GM23248 (cell line): ENCODE data around the gene TIAM2. TPM values are rescaled to one million over a fixed set of nuclear protein-coding genes. Genes with fewer than 3 reads are reported as not detected.
"Not testable (repeated sequence)": the region's sequence is repeated elsewhere in the genome, so short reads cannot be mapped to it uniquely, and the experiment has no call there.

Source experiments
- DNase-seq: peaks from one replicate; pipeline ENCODE4 v3.0.0-alpha.2; 2015
- H2AFZ ChIP-seq: fragments of 200-600 bp; sonication (generic); 2 replicates; pipeline ENCODE4 v1.6.1; 2016; ENCODE audit warnings: antibody characterized with exemption
- H3F3A ChIP-seq: fragments of 200-600 bp; sonication (generic); 2 replicates; pipeline ENCODE4 v1.6.1; 2016; ENCODE audit warnings: mild to moderate bottlenecking, antibody characterized with exemption, mixed run types; ENCODE audit not compliant: insufficient read depth
- H3K27ac ChIP-seq: fragments of 200-600 bp; sonication (generic); 2 replicates; pipeline ENCODE4 v1.5.1; 2016; ENCODE audit warnings: mild to moderate bottlenecking
- H3K27me3 ChIP-seq: fragments of 200-600 bp; sonication (generic); replicated peaks from 2 replicates; pipeline ENCODE4 v1.6.1; 2016; ENCODE audit warnings: mild to moderate bottlenecking; ENCODE audit not compliant: insufficient read depth
- H3K36me3 ChIP-seq: fragments of 200-600 bp; sonication (generic); 2 replicates; pipeline ENCODE4 v1.6.1; 2016; ENCODE audit warnings: low read depth, mild to moderate bottlenecking
- H3K4me1 ChIP-seq: fragments of 200-600 bp; sonication (generic); 2 replicates; pipeline ENCODE4 v1.6.1; 2016; ENCODE audit warnings: mild to moderate bottlenecking; ENCODE audit not compliant: insufficient read depth
- H3K4me2 ChIP-seq: fragments of 200-600 bp; sonication (generic); one replicate; pipeline ENCODE4 v1.6.1; 2016; ENCODE audit warnings: mild to moderate bottlenecking; ENCODE audit not compliant: unreplicated experiment
- H3K4me3 ChIP-seq: fragments of 200-600 bp; sonication (generic); 2 replicates; pipeline ENCODE4 v1.5.1; 2016; ENCODE audit warnings: mild to moderate bottlenecking
- H3K79me2 ChIP-seq: fragments of 200-600 bp; sonication (generic); 2 replicates; pipeline ENCODE4 v1.6.1; 2016; ENCODE audit warnings: mild to moderate bottlenecking; ENCODE audit not compliant: insufficient read depth
- H3K9ac ChIP-seq: fragments of 200-600 bp; sonication (generic); 2 replicates; pipeline ENCODE4 v1.6.1; 2016; ENCODE audit warnings: mild to moderate bottlenecking
- H3K9me2 ChIP-seq: fragments of 200-600 bp; sonication (generic); 2 replicates; pipeline ENCODE4 v1.6.1; 2016; ENCODE audit warnings: mixed run types, mild to moderate bottlenecking, moderate library complexity; ENCODE audit not compliant: insufficient read depth
- H3K9me3 ChIP-seq: fragments of 200-600 bp; sonication (generic); one replicate; pipeline ENCODE4 v1.6.1; 2017; ENCODE audit warnings: low read depth
- H4K20me1 ChIP-seq: fragments of 200-600 bp; sonication (generic); 2 replicates; pipeline ENCODE4 v1.6.0; 2016; ENCODE audit not compliant: insufficient read depth
- EZH2 ChIP-seq: fragments of 200-600 bp; sonication (generic); IDR thresholded peaks from 2 replicates; pipeline ENCODE4 v1.6.1; 2018; ENCODE audit warnings: antibody characterized with exemption, mild to moderate bottlenecking; ENCODE audit not compliant: insufficient read depth, poor library complexity, severe bottlenecking
- EZH2phosphoT487 ChIP-seq: fragments of 200-600 bp; sonication (generic); IDR thresholded peaks from 2 replicates; pipeline ENCODE4 v1.6.1; 2018; ENCODE audit warnings: antibody characterized with exemption, moderate library complexity, mild to moderate bottlenecking, low read depth; ENCODE audit not compliant: insufficient read depth
- WGBS, 2 experiments: methylation state at CpG; one replicate each; pipeline ENCODE4 v1.1.6; 2015 to 2017; ENCODE audit warnings: low lambda C conversion rate in 2 of 2, low coverage in 1 of 2; ENCODE audit errors: missing lambda C conversion rate in 2 of 2; 5-methylcytosine and 5-hydroxymethylcytosine counted together
- in situ Hi-C: fragments of 300-500 bp; cut with MboI; formaldehyde crosslinking; loops from 2 replicates; pipeline ENCODE4 v1.15.0; 2020
- polyA plus RNA-seq: library from polyadenylated mRNA; unstranded; fragments of >200 nt; fragmentation: Nextera tagmentation; extraction: Ambion mirVana; gene quantifications from 2 replicates; pipeline ENCODE4 v1.2.1, GENCODE V29; 2016
- total RNA-seq: library from RNA; depleted of rRNA; stranded (reverse); fragments of >200 nt; shearing (Covaris generic); gene quantifications from 2 replicates; pipeline ENCODE4 v1.2.3, GENCODE V29; 2014

TIAM2 gene
- total and polyA plus RNA-seq, 2 experiments from 2014 or later, result 2.4 to 2.6 TPM

DNA sequence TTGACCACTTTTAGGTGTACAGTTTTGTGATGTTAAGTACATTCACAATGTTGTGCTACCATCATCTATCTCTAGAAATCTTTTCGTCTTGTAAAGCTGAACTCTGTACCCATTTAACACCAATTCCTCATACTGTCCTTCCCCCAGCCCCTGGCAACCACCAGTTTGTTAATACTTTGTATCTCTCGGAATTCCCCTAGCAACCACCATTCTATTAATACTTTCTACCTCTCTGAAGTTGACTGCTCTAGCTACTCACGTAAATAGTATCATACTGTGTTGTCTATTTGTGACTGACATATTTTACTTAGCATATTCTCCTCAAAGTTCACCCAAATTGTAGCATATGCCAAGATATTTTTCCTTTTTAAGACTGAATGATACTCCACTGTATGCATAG, 186.4 kb downstream of the TIAM2 start:
- Histone ChIP-seq H4K20me1 (no peaks in the 10 kb centered on the region), H3K4me3 (no peak overlapping the region), H3K36me3 (no peaks in the 10 kb centered on the region), H3K4me2 (no peak overlapping the region), H3K27me3 (no peaks in the 10 kb centered on the region), H3K9me3 (no peaks in the 10 kb centered on the region), H2AFZ (no peak overlapping the region), H3F3A (no peaks in the 10 kb centered on the region), H3K9ac (no peak overlapping the region), H3K4me1 (no peaks in the 10 kb centered on the region), H3K27ac (no peak overlapping the region), H3K9me2 (no peaks in the 10 kb centered on the region), H3K79me2 (no peaks in the 10 kb centered on the region)
- no peak for TF ChIP-seq EZH2phosphoT487
- no peak for TF ChIP-seq EZH2
- in situ Hi-C loops, result no loop called here
- no peak for DNase-seq
- 92 to 93% methylated on average over 3 of the region's 3 CpGs for WGBS, 2 experiments

DNA sequence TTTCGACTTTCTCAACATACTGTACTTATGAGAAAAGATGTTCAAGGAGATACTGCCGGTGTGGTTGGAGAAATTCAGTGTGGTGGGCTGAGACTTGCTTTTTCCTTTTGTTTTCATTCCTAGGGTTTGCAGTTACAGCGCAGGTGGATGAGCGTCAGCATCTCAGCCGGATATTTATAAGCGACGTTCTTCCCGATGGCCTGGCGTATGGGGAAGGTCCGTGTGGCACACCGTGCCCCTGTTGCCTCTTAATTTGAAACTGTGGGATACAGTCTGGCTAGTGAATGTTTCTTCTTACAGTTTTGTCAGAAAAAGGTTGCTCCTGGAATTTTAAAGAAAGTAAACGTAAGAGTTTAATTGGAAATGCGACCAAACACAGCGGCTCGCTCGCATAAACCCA, 187.0 kb downstream of the TIAM2 start:
- no peak overlapping the region for H3K27ac ChIP-seq
- in situ Hi-C loops, result no loop called here
- H3K4me1 ChIP-seq, result no peaks in the 10 kb centered on the region
- H3F3A ChIP-seq, result no peaks in the 10 kb centered on the region
- no peaks in the 10 kb centered on the region for H3K27me3 ChIP-seq
- no peak overlapping the region for H3K9ac ChIP-seq
- no peak overlapping the region for H2AFZ ChIP-seq
- H3K9me2 ChIP-seq, result no peaks in the 10 kb centered on the region
- H3K4me3 ChIP-seq, result no peak overlapping the region
- no peaks in the 10 kb centered on the region for H4K20me1 ChIP-seq
- WGBS, 2 experiments, result 91 to 95% methylated on average over 16 of the region's 16 CpGs
- TF ChIP-seq EZH2phosphoT487, result no peak
- TF ChIP-seq EZH2, result no peak
- H3K79me2 ChIP-seq, result no peaks in the 10 kb centered on the region
- no peak overlapping the region for H3K4me2 ChIP-seq
- H3K36me3 ChIP-seq, result no peaks in the 10 kb centered on the region
- H3K9me3 ChIP-seq, result no peaks in the 10 kb centered on the region
- no peak for DNase-seq

DNA sequence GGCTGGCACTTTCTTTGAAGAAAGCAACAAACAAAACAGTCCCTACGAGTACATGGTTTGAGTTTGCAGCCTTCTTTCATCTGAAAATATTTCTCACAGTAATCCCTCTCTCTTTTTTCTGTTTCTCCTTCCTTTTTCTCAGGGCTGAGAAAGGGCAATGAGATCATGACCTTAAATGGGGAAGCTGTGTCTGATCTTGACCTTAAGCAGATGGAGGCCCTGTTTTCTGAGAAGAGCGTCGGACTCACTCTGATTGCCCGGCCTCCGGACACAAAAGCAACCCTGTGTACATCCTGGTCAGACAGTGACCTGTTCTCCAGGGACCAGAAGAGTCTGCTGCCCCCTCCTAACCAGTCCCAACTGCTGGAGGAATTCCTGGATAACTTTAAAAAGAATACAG, 188.0 kb downstream of the TIAM2 start:
- no peak overlapping the region for H3K9ac ChIP-seq
- no peak overlapping the region for H3K4me2 ChIP-seq
- in situ Hi-C loops, result no loop called here
- no peaks in the 10 kb centered on the region for H3K9me3 ChIP-seq
- no peak overlapping the region for H3K4me3 ChIP-seq
- no peaks in the 10 kb centered on the region for H3K36me3 ChIP-seq
- no peaks in the 10 kb centered on the region for H3K4me1 ChIP-seq
- 79 to 84% methylated on average over 5 of the region's 5 CpGs for WGBS, 2 experiments
- H3F3A ChIP-seq, result peaks cover 2% of the 10 kb centered on the region; the same call in 1 of the 2 replicates
- no peak for DNase-seq
- H3K27me3 ChIP-seq, result no peaks in the 10 kb centered on the region
- TF ChIP-seq EZH2 (no peak), EZH2phosphoT487 (no peak)
- no peak overlapping the region for H3K27ac ChIP-seq
- no peak overlapping the region for H2AFZ ChIP-seq
- H3K79me2 ChIP-seq, result no peaks in the 10 kb centered on the region
- H3K9me2 ChIP-seq, result no peaks in the 10 kb centered on the region
- H4K20me1 ChIP-seq, result no peaks in the 10 kb centered on the region

DNA sequence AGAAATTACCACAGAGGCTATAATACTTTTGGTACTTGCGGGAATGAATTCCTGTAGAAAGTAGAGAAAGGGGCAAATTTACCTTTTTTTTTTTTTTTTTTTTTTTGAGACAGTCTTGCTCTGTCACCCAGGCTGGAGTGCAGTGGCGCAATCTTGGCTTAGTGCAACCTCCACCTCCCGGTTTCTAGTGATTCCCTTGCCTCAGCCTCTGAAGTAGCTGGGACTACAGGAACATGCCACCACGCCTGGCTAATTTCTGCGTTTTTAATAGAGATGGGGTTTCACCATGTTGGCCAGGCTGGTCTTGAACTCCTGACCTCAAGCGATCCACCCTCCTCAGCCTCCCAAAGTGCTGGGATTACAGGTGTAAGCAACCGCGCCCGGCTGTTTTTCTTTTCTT, 189.9 kb downstream of the TIAM2 start:
- 95 to 96% methylated on average over 9 of the region's 9 CpGs for WGBS, 2 experiments
- H3K4me3 ChIP-seq, in situ Hi-C loops, H3K9me3 ChIP-seq, H3K36me3 ChIP-seq, H3K4me2 ChIP-seq, H3K27ac ChIP-seq, H4K20me1 ChIP-seq, H3K9me2 ChIP-seq, H3K27me3 ChIP-seq, H3K9ac ChIP-seq, H2AFZ ChIP-seq, DNase-seq, H3K79me2 ChIP-seq: not testable (repeated sequence)
- Histone ChIP-seq H3K4me1 (peaks cover 14% of the 10 kb centered on the region), H3F3A (peaks cover 19% of the 10 kb centered on the region)

DNA sequence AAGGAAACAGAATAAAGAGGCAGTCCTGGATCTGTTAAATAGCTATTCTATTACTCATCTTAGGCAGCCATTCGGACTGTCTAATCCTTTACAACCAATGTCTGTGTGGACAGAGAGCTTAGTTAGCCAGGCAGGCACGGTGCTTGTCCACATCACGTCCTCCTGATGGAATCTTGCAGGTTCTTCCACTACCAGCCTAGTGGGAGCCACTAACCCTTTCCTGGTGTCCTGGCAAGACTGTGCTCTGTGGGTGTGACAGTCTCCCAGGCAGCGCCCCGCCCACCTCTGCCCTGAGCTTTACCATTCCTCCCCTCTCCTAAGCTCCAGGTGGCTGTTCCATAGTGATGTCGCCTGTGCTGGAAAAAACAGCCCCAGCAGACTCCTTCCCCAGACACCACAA, 190.4 kb downstream of the TIAM2 start:
- no peak overlapping the region for H3K4me3 ChIP-seq
- no peaks in the 10 kb centered on the region for H3K79me2 ChIP-seq
- no peak overlapping the region for H2AFZ ChIP-seq
- H3K9me3 ChIP-seq, result no peaks in the 10 kb centered on the region
- WGBS, 2 experiments, result 90 to 93% methylated on average over 6 of the region's 6 CpGs
- no peak overlapping the region for H3K9ac ChIP-seq
- H3K27me3 ChIP-seq, result no peaks in the 10 kb centered on the region
- no peak for TF ChIP-seq EZH2
- no peak for TF ChIP-seq EZH2phosphoT487
- in situ Hi-C loops, result no loop called here
- H3K27ac ChIP-seq, result no peak overlapping the region
- peaks cover 14% of the 10 kb centered on the region for H3K4me1 ChIP-seq
- H4K20me1 ChIP-seq, result no peaks in the 10 kb centered on the region
- H3F3A ChIP-seq, result peaks cover 24% of the 10 kb centered on the region
- H3K9me2 ChIP-seq, result no peaks in the 10 kb centered on the region
- peak; percentile 26 for DNase-seq
- no peak overlapping the region for H3K4me2 ChIP-seq
- H3K36me3 ChIP-seq, result no peaks in the 10 kb centered on the region
